DOHH2 (cell line): ENCODE measurements around the gene SLIT1.

Experiments
- H3F3A ChIP-seq: fragments of 200-600 bp; sonication (generic), shearing (Covaris generic); 2 replicates; pipeline ENCODE4 v1.6.0; 2016; ENCODE audit warnings: antibody characterized with exemption, mild to moderate bottlenecking; ENCODE audit not compliant: control insufficient read depth, insufficient read depth
- H3K27ac ChIP-seq: fragments of 200-600 bp; sonication (generic); 2 replicates; pipeline ENCODE4 v1.5.1; 2014; ENCODE audit warnings: low read depth, mild to moderate bottlenecking, low read length, moderate library complexity
- H3K27me3 ChIP-seq: fragments of 200-600 bp; sonication (generic); 2 replicates; pipeline ENCODE4 v1.6.1; 2014; ENCODE audit warnings: mild to moderate bottlenecking, low read length, mixed read lengths; ENCODE audit not compliant: control insufficient read depth
- H3K36me3 ChIP-seq: fragments of 200-600 bp; sonication (generic); 2 replicates; pipeline ENCODE4 v1.6.1; 2014; ENCODE audit warnings: mild to moderate bottlenecking, low read length, moderate library complexity, mixed read lengths; ENCODE audit not compliant: control insufficient read depth
- H3K4me1 ChIP-seq: fragments of 200-600 bp; sonication (generic); 2 replicates; pipeline ENCODE4 v1.6.1; 2014; ENCODE audit warnings: mild to moderate bottlenecking, low read length, mixed read lengths; ENCODE audit not compliant: control insufficient read depth
- H3K4me2 ChIP-seq: fragments of 200-600 bp; sonication (generic); 2 replicates; pipeline ENCODE4 v1.6.0; 2014; ENCODE audit warnings: mild to moderate bottlenecking, low read length, moderate library complexity
- H3K4me3 ChIP-seq: fragments of 200-600 bp; sonication (generic); 2 replicates; pipeline ENCODE4 v1.5.1; 2014; ENCODE audit warnings: mild to moderate bottlenecking, low read length, mixed read lengths
- H3K79me2 ChIP-seq: fragments of 200-600 bp; sonication (generic); 2 replicates; pipeline ENCODE4 v1.6.1; 2014; ENCODE audit warnings: mild to moderate bottlenecking, low read length, mixed read lengths; ENCODE audit not compliant: control insufficient read depth
- H3K9me2 ChIP-seq: fragments of 200-600 bp; sonication (generic); replicated peaks from 2 replicates; pipeline ENCODE4 v1.6.1; 2014; ENCODE audit warnings: mild to moderate bottlenecking, low read length, mixed read lengths; ENCODE audit not compliant: control insufficient read depth
- H3K9me3 ChIP-seq: fragments of 200-600 bp; sonication (generic); 2 replicates; pipeline ENCODE4 v1.6.1; 2014; ENCODE audit warnings: antibody characterized with exemption, low read length, mixed read lengths; ENCODE audit not compliant: control insufficient read depth, insufficient read depth
- H4K20me1 ChIP-seq: fragments of 200-600 bp; sonication (generic); 2 replicates; pipeline ENCODE4 v1.6.0; 2014; ENCODE audit warnings: low read depth, mild to moderate bottlenecking, antibody characterized with exemption, low read length, moderate library complexity; ENCODE audit not compliant: control insufficient read depth, insufficient read depth
- EZH2phosphoT487 ChIP-seq: fragments of 200-600 bp; sonication (generic); IDR thresholded peaks from 2 replicates; pipeline ENCODE4 v1.6.1; 2017; ENCODE audit warnings: borderline replicate concordance, mild to moderate bottlenecking, antibody characterized with exemption, low read length, moderate library complexity, mixed read lengths
- TF ChIP-seq, protein P1 (sequence below): fragments of 200-600 bp; sonication (generic); IDR thresholded peaks from one replicate; pipeline ENCODE4 v1.5.1; 2014; ENCODE audit warnings: antibody characterized with exemption, mild to moderate bottlenecking, low read depth, low read length; ENCODE audit not compliant: poor library complexity, severe bottlenecking

SLIT1 gene

GRCh38 chr10:97103316-97104080 lies 82.3 kb downstream of the SLIT1 start:
- H3K4me3 ChIP-seq = no peak overlapping the region
- H3K27me3 ChIP-seq = peaks cover 10% of the 10 kb centered on the region
- H3K79me2 ChIP-seq = no peaks in the 10 kb centered on the region
- TF ChIP-seq, protein P1, sequence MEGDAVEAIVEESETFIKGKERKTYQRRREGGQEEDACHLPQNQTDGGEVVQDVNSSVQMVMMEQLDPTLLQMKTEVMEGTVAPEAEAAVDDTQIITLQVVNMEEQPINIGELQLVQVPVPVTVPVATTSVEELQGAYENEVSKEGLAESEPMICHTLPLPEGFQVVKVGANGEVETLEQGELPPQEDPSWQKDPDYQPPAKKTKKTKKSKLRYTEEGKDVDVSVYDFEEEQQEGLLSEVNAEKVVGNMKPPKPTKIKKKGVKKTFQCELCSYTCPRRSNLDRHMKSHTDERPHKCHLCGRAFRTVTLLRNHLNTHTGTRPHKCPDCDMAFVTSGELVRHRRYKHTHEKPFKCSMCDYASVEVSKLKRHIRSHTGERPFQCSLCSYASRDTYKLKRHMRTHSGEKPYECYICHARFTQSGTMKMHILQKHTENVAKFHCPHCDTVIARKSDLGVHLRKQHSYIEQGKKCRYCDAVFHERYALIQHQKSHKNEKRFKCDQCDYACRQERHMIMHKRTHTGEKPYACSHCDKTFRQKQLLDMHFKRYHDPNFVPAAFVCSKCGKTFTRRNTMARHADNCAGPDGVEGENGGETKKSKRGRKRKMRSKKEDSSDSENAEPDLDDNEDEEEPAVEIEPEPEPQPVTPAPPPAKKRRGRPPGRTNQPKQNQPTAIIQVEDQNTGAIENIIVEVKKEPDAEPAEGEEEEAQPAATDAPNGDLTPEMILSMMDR = no peak
- no peak for TF ChIP-seq EZH2phosphoT487
- H3K36me3 ChIP-seq = no peaks in the 10 kb centered on the region
- no peaks in the 10 kb centered on the region for H4K20me1 ChIP-seq
- H3K4me1 ChIP-seq = no peaks in the 10 kb centered on the region
- no peaks in the 10 kb centered on the region for H3F3A ChIP-seq
- no peaks in the 10 kb centered on the region for H3K9me3 ChIP-seq
- H3K27ac ChIP-seq = no peak overlapping the region
- no peak overlapping the region for H3K4me2 ChIP-seq
- no peaks in the 10 kb centered on the region for H3K9me2 ChIP-seq

GRCh38 chr10:97102441-97102840 lies 83.3 kb downstream of the SLIT1 start:
- H3K9me2 ChIP-seq = no peaks in the 10 kb centered on the region
- no peaks in the 10 kb centered on the region for H3K36me3 ChIP-seq
- no peak overlapping the region for H3K4me3 ChIP-seq
- H3K4me2 ChIP-seq = no peak overlapping the region
- no peaks in the 10 kb centered on the region for H3K9me3 ChIP-seq
- H3K27ac ChIP-seq = no peak overlapping the region
- no peaks in the 10 kb centered on the region for H3K4me1 ChIP-seq
- H4K20me1 ChIP-seq = no peaks in the 10 kb centered on the region
- peaks cover 19% of the 10 kb centered on the region for H3K27me3 ChIP-seq
- no peaks in the 10 kb centered on the region for H3F3A ChIP-seq
- no peaks in the 10 kb centered on the region for H3K79me2 ChIP-seq
- no peak for TF ChIP-seq EZH2phosphoT487
- TF ChIP-seq, protein P1 = no peak

- Histone ChIP-seq H3K27ac (no peak overlapping the region), H3K4me2 (no peak overlapping the region), H3K9me2 (no peaks in the 10 kb centered on the region), H4K20me1 (no peaks in the 10 kb centered on the region), H3K79me2 (no peaks in the 10 kb centered on the region), H3K27me3 (peaks cover 29% of the 10 kb centered on the region), H3K9me3 (no peaks in the 10 kb centered on the region), H3K4me1 (no peaks in the 10 kb centered on the region), H3K4me3 (no peak overlapping the region), H3F3A (no peaks in the 10 kb centered on the region), H3K36me3 (no peaks in the 10 kb centered on the region)
- no peak for TF ChIP-seq EZH2phosphoT487
- TF ChIP-seq, protein P1 = peak; percentile 28
These were observed 84.4 kb downstream of the SLIT1 start for GRCh38 chr10:97101166-97101940.
